GM21619 (cell line): ENCODE data around the gene FSIP1.
A peak's percentile ranks its signal among the peaks of the same experiment; 100 is the strongest.
"Not testable (repeated sequence)": the region's sequence is repeated elsewhere in the genome, so short reads cannot be mapped to it uniquely, and the experiment has no call there.

Experiments used
- ATAC-seq: cut with Tn5 transposase; IDR thresholded peaks from one replicate; pipeline ENCODE4 v1.9.1; 2021; ENCODE audit not compliant: unreplicated experiment

Gene FSIP1

GRCh38 chr15:39782441-39783138 lies at the start of gene FSIP1:
Gene FSIP1 (minus strand): TSS chr15:39782841. CDS start chr15:39776524, 6,317 bp downstream.
- ATAC-seq = peak; percentile 93

GRCh38 chr15:39830166-39830565 lies 47.5 kb upstream of the FSIP1 start:
- no peak for ATAC-seq

- no peak for ATAC-seq
Measured at GRCh38 chr15:39828374-39828931, 45.8 kb upstream of the FSIP1 start.

DNA sequence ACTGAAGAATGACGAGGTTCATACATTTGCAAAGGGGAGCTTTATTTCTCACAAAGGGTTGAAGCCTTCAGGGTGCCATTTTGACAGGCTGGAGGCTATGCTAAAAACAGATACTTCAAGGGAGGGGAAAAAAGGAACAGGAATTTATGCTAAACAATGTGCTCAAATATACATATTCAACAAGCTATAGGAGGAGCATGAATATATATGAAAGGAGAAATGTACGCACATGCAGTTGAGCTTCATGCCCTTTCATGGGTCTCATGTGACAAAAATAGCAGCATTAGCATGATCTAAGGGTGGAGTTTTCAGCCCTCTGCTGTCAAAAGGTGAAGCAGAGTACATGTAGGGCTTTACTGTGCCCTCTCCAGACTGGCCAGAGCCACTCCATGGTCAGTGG lies 44.3 kb upstream of the FSIP1 start:
- ATAC-seq = no peak

GRCh38 chr15:39823634-39824033 lies 41.0 kb upstream of the FSIP1 start:
- ATAC-seq = no peak

GRCh38 chr15:39820050-39820602 lies 37.5 kb upstream of the FSIP1 start:
- ATAC-seq = no peak

DNA sequence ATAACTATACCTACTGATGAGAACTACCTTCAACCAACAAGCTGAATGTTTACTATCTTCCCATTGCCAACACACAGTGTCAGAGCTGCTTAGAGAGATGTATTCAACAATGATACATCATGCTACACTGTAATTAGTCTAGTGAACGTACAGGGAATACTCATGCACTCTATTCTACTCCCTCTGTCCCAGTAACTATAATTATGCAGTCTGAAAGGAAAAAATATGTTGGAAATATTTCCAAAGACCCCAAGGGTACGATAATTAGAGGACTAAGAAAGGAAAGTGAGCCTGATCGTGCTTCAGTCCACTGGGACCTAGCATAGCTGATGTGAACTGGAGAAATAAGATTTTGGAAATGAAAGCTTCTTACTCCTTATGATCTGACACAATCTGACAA lies 36.9 kb upstream of the FSIP1 start:
- no peak for ATAC-seq

DNA sequence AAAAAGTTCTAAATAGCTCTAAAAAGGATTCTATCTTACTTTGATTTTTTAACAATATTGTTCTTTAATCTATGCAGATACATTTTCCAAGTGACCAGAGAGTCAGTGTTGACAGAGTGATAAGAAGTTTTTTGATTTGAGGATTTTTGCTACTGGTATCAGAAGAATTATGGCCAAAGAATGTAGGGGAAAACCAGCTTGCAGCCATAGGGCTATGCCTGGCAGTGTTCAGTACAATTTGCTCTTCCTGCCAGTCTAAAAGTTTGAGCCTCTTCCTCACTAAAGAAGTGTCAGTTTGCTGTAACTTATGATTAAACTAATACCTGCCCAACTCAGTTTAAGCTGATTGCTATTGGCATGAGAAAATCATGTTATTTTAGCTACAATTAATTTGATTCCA lies 35.3 kb upstream of the FSIP1 start:
- ATAC-seq = no peak

GRCh38 chr15:39814489-39814888 lies 31.8 kb upstream of the FSIP1 start:
- ATAC-seq = no peak

- not testable (repeated sequence) for ATAC-seq
Measured at GRCh38 chr15:39812651-39813050, 30.0 kb upstream of the FSIP1 start.

DNA sequence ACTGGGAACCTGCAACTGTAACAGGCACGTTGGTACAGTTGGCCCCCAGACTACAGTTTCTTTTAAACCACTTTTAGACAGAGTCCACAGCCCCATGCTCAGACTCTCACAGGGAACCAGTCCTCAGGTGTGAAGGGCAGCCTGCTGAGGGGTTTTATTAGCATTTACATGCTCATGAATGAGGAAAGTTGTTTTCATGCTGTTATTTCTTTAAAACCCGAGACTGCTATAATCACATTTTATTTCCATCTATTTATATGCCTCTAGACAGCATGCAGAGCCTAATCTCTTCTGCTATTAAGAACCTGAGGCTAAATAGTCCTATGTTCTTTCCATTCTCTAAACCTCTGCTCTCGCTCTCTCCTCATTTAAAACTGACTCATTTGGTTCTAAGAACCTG lies 26.3 kb upstream of the FSIP1 start:
- ATAC-seq = no peak

- no peak for ATAC-seq
Measured at GRCh38 chr15:39807791-39808190, 25.1 kb upstream of the FSIP1 start.

DNA sequence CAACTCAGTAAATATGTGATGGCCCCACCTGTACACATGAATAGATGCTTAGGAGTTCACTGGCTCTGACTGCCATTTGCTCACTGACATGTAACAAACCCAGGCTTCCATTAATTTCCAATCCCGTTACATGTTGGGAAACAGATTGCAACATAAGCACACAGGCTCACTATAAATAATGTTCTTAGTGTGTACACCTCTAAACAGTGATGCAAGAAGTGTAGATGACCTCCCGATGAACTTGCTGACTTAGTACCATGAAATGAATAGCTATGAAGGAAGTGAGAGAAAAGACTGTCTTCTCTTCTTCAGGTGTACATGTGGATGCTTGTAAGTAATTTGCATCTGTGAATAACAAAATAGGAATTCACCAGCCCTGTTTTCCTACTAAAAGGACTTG lies 21.4 kb upstream of the FSIP1 start:
- ATAC-seq = no peak

- no peak for ATAC-seq
Measured at GRCh38 chr15:39803016-39803415, 20.4 kb upstream of the FSIP1 start.

GRCh38 chr15:39801641-39802309 lies 19.1 kb upstream of the FSIP1 start:
- ATAC-seq = no peak

DNA sequence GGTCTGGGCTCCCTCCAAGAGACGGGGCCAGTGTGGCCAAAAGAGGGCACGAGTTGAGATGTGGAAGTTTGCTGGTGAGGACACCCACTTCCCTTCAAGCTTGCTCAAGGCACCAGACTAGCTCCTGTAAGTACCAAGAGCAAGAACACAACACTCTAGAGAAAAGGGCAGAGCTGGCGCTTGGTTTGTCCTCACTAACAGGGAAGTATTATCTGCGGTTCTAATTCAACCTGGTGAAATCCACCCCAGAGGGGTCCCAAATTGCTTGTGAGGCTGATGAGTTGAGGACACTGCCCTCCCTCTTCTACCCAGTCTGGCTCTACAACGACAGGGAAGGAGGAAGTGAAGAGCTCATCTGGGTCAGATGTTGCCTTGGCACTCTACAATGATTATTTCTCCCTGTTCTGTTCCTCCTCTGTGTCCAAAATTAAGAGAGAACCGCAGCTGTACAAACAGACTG lies 16.9 kb upstream of the FSIP1 start:
- no peak for ATAC-seq

- ATAC-seq = no peak
Measured at GRCh38 chr15:39798382-39798781, 15.7 kb upstream of the FSIP1 start.

GRCh38 chr15:39797407-39797806 lies 14.8 kb upstream of the FSIP1 start:
- ATAC-seq = no peak

- ATAC-seq = no peak
Measured at GRCh38 chr15:39796601-39797000, 14.0 kb upstream of the FSIP1 start.

- ATAC-seq = no peak
Measured at GRCh38 chr15:39795486-39795885, 12.8 kb upstream of the FSIP1 start.

- ATAC-seq = no peak
Measured at GRCh38 chr15:39794954-39795353, 12.3 kb upstream of the FSIP1 start.

DNA sequence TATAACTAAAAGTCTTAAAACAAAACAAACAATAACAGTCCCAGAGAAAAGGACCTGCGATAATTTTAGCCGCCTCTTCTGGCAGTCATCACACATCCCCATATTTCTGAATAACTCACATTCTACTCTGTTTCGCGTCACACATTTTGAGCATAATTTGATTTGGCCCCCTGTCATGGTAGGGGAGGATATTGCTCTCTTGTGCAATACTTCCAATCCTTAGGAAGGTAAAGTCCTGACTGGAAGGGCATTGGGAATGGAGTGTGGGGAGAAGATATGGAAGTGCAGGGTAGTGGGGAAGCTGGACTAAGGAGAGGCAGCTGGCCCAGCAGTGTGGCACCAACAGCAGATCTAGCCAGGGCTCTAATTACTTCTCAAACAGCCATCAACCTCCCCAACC lies 11.3 kb upstream of the FSIP1 start:
- ATAC-seq = no peak
